ENCODE results near the gene GOSR1.
"Not testable (repeated sequence)": the region's sequence is repeated elsewhere in the genome, so short reads cannot be mapped to it uniquely, and the experiment has no call there.

Gene GOSR1

GRCh38 chr17:30505868-30506417, 28.7 kb downstream of the GOSR1 start:
- DNase-seq (ENCODE audit: low spot score), result no peak

- DNase-seq (ENCODE audit: low spot score), result no peak
Measured at GRCh38 chr17:30506481-30506880, 29.3 kb downstream of the GOSR1 start.

- DNase-seq (ENCODE audit: low spot score), result no peak
Measured at GRCh38 chr17:30513346-30513745, 36.1 kb downstream of the GOSR1 start.

- no peak for DNase-seq (ENCODE audit: low spot score)
Measured at GRCh38 chr17:30514895-30515596, 37.8 kb downstream of the GOSR1 start.

- DNase-seq (ENCODE audit: low spot score), result no peak
Measured at GRCh38 chr17:30517786-30518185, 40.6 kb downstream of the GOSR1 start.

- no peak for DNase-seq (ENCODE audit: low spot score)
Measured at GRCh38 chr17:30519166-30519565, 42.0 kb downstream of the GOSR1 start.

GRCh38 chr17:30519707-30520106, 42.5 kb downstream of the GOSR1 start:
- DNase-seq (ENCODE audit: low spot score), result no peak

- no peak for DNase-seq (ENCODE audit: low spot score)
Measured at GRCh38 chr17:30520436-30520835, 43.2 kb downstream of the GOSR1 start.

- no peak for DNase-seq (ENCODE audit: low spot score)
Measured at GRCh38 chr17:30520882-30521281, 43.7 kb downstream of the GOSR1 start.

GRCh38 chr17:30521766-30522165, 44.6 kb downstream of the GOSR1 start:
- DNase-seq (ENCODE audit: low spot score), result no peak

- DNase-seq (ENCODE audit: low spot score), result not testable (repeated sequence)
Measured at GRCh38 chr17:30523236-30523635, 46.0 kb downstream of the GOSR1 start.

GRCh38 chr17:30524847-30525246, 47.6 kb downstream of the GOSR1 start:
- no peak for DNase-seq (ENCODE audit: low spot score)

- DNase-seq (ENCODE audit: low spot score), result no peak
Measured at GRCh38 chr17:30526401-30526800, 49.2 kb downstream of the GOSR1 start.

- not testable (repeated sequence) for DNase-seq (ENCODE audit: low spot score)
Measured at GRCh38 chr17:30528701-30529100, 51.5 kb downstream of the GOSR1 start.

GRCh38 chr17:30530346-30531025, 53.3 kb downstream of the GOSR1 start:
- no peak for DNase-seq (ENCODE audit: low spot score)

- DNase-seq (ENCODE audit: low spot score), result no peak
Measured at GRCh38 chr17:30532871-30533270, 55.7 kb downstream of the GOSR1 start.

- no peak for DNase-seq (ENCODE audit: low spot score)
Measured at GRCh38 chr17:30534298-30534697, 57.1 kb downstream of the GOSR1 start.

- DNase-seq (ENCODE audit: low spot score), result no peak
Measured at GRCh38 chr17:30534938-30535921, 58.0 kb downstream of the GOSR1 start.

GRCh38 chr17:30536846-30537245, 59.6 kb downstream of the GOSR1 start:
- not testable (repeated sequence) for DNase-seq (ENCODE audit: low spot score)

- not testable (repeated sequence) for DNase-seq (ENCODE audit: low spot score)
Measured at GRCh38 chr17:30537667-30538066, 60.5 kb downstream of the GOSR1 start.

- no peak for DNase-seq (ENCODE audit: low spot score)
Measured at GRCh38 chr17:30541802-30542201, 64.6 kb downstream of the GOSR1 start.

- no peak for DNase-seq (ENCODE audit: low spot score)
Measured at GRCh38 chr17:30543456-30543855, 66.2 kb downstream of the GOSR1 start.

Measured in putamen (tissue), 1 donor.